ENCODE data around the gene CACNB4.

- TF ChIP-seq ZNF274 (IDR thresholded peaks at IDR 0.05; ENCODE audit: low read depth, low read length) (no peak), YY1 (IDR thresholded peaks at IDR 0.05; ENCODE audit: insufficient read depth, insufficient read length) (no peak)
These were observed 270.5 kb downstream of the CACNB4 start, which contains the start of gene ARL5A for GRCh38 chr2:151828143-151828889.
